GM23248 (cell line): ENCODE results near the gene HLA-DMA. TPM values are rescaled to one million over a fixed set of nuclear protein-coding genes. Genes with fewer than 3 reads are reported as not detected.

Source experiments
- DNase-seq: peaks from one replicate; pipeline ENCODE4 v3.0.0-alpha.2; 2015
- H2AFZ ChIP-seq: fragments of 200-600 bp; sonication (generic); 2 replicates; pipeline ENCODE4 v1.6.1; 2016; ENCODE audit warnings: antibody characterized with exemption
- H3F3A ChIP-seq: fragments of 200-600 bp; sonication (generic); 2 replicates; pipeline ENCODE4 v1.6.1; 2016; ENCODE audit warnings: mild to moderate bottlenecking, antibody characterized with exemption, mixed run types; ENCODE audit not compliant: insufficient read depth
- H3K27ac ChIP-seq: fragments of 200-600 bp; sonication (generic); 2 replicates; pipeline ENCODE4 v1.5.1; 2016; ENCODE audit warnings: mild to moderate bottlenecking
- H3K27me3 ChIP-seq: fragments of 200-600 bp; sonication (generic); replicated peaks from 2 replicates; pipeline ENCODE4 v1.6.1; 2016; ENCODE audit warnings: mild to moderate bottlenecking; ENCODE audit not compliant: insufficient read depth
- H3K36me3 ChIP-seq: fragments of 200-600 bp; sonication (generic); 2 replicates; pipeline ENCODE4 v1.6.1; 2016; ENCODE audit warnings: low read depth, mild to moderate bottlenecking
- H3K4me1 ChIP-seq: fragments of 200-600 bp; sonication (generic); 2 replicates; pipeline ENCODE4 v1.6.1; 2016; ENCODE audit warnings: mild to moderate bottlenecking; ENCODE audit not compliant: insufficient read depth
- H3K4me2 ChIP-seq: fragments of 200-600 bp; sonication (generic); one replicate; pipeline ENCODE4 v1.6.1; 2016; ENCODE audit warnings: mild to moderate bottlenecking; ENCODE audit not compliant: unreplicated experiment
- H3K4me3 ChIP-seq: fragments of 200-600 bp; sonication (generic); 2 replicates; pipeline ENCODE4 v1.5.1; 2016; ENCODE audit warnings: mild to moderate bottlenecking
- H3K79me2 ChIP-seq: fragments of 200-600 bp; sonication (generic); 2 replicates; pipeline ENCODE4 v1.6.1; 2016; ENCODE audit warnings: mild to moderate bottlenecking; ENCODE audit not compliant: insufficient read depth
- H3K9ac ChIP-seq: fragments of 200-600 bp; sonication (generic); 2 replicates; pipeline ENCODE4 v1.6.1; 2016; ENCODE audit warnings: mild to moderate bottlenecking
- H3K9me2 ChIP-seq: fragments of 200-600 bp; sonication (generic); 2 replicates; pipeline ENCODE4 v1.6.1; 2016; ENCODE audit warnings: mixed run types, mild to moderate bottlenecking, moderate library complexity; ENCODE audit not compliant: insufficient read depth
- H3K9me3 ChIP-seq: fragments of 200-600 bp; sonication (generic); one replicate; pipeline ENCODE4 v1.6.1; 2017; ENCODE audit warnings: low read depth
- H4K20me1 ChIP-seq: fragments of 200-600 bp; sonication (generic); 2 replicates; pipeline ENCODE4 v1.6.0; 2016; ENCODE audit not compliant: insufficient read depth
- EZH2 ChIP-seq: fragments of 200-600 bp; sonication (generic); IDR thresholded peaks from 2 replicates; pipeline ENCODE4 v1.6.1; 2018; ENCODE audit warnings: antibody characterized with exemption, mild to moderate bottlenecking; ENCODE audit not compliant: insufficient read depth, poor library complexity, severe bottlenecking
- EZH2phosphoT487 ChIP-seq: fragments of 200-600 bp; sonication (generic); IDR thresholded peaks from 2 replicates; pipeline ENCODE4 v1.6.1; 2018; ENCODE audit warnings: antibody characterized with exemption, moderate library complexity, mild to moderate bottlenecking, low read depth; ENCODE audit not compliant: insufficient read depth
- whole genome bisulfite sequencing, 2 experiments: methylation state at CpG; one replicate each; pipeline ENCODE4 v1.1.6; 2015 to 2017; ENCODE audit warnings: low lambda C conversion rate in 2 of 2, low coverage in 1 of 2; ENCODE audit errors: missing lambda C conversion rate in 2 of 2; 5-methylcytosine and 5-hydroxymethylcytosine counted together
- in situ Hi-C: fragments of 300-500 bp; cut with MboI; formaldehyde crosslinking; loops from 2 replicates; pipeline ENCODE4 v1.15.0; 2020
- polyA plus RNA-seq: library from polyadenylated mRNA; unstranded; fragments of >200 nt; fragmentation: Nextera tagmentation; extraction: Ambion mirVana; gene quantifications from 2 replicates; pipeline ENCODE4 v1.2.1, GENCODE V29; 2016
- total RNA-seq: library from RNA; depleted of rRNA; stranded (reverse); fragments of >200 nt; shearing (Covaris generic); gene quantifications from 2 replicates; pipeline ENCODE4 v1.2.3, GENCODE V29; 2014

The HLA-DMA gene
- total and polyA plus RNA-seq, 2 experiments from 2014 or later: 6.2 to 6.3 TPM

DNA sequence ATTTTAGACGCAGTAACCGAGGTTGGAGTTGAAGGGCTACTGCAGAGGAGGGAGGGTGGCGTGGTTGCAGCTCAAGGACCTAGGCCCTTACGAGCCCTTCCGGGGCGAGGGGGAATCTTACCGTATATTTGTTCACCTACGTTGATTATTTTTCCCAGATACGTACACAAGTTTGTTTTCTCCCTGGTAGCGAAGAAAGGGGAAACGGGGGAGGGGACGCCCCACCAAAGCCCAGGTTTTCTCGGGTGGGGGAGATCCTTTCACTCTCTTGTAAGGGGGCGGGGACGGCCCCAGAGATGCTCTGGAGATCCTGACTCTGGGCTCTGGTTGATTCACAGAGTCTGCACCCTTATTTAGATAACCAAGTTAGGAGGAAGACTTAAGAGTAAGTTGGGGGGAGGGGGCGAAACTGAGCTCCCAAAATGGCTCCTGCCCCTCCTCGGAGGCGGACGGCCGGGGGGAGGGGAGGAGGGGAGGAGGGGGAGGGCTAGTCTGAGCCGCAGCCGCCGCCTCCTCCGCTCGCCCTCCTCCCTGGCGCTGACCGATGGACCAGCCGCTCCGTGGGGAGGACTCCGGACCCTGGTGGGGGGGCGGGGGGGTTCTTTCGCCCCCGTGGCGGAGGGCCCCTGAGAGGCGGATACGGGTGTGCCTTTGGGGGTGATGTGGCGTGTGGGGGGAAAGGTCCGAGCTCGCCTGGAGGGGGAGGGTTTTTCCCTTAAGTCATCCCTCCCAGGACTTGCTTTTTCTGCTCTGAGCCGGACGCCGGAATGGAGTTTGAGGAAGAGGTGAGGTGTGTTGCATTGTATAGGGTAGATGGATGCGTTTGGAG, 17.7 kb upstream of the HLA-DMA start:
- Histone ChIP-seq H3K4me3 (peak overlapping the region; percentile 87), H3K9ac (peak overlapping the region; percentile 99), H3K27me3 (no peaks in the 10 kb centered on the region), H4K20me1 (peaks cover 29% of the 10 kb centered on the region), H3K9me3 (no peaks in the 10 kb centered on the region), H3F3A (peaks cover 46% of the 10 kb centered on the region), H3K36me3 (peaks cover 32% of the 10 kb centered on the region), H3K79me2 (peaks cover 62% of the 10 kb centered on the region), H3K4me2 (peak overlapping the region; percentile 96), H3K27ac (peak overlapping the region; percentile 100), H3K4me1 (peaks cover 21% of the 10 kb centered on the region), H2AFZ (no peak overlapping the region), H3K9me2 (no peaks in the 10 kb centered on the region)
- TF ChIP-seq EZH2phosphoT487 (no peak), EZH2 (no peak)
- DNase-seq: peak; percentile 94
- 2 to 3% methylated on average over 21 to 43 of the region's 43 CpGs for WGBS, 2 experiments
- in situ Hi-C loops: no loop called here

DNA sequence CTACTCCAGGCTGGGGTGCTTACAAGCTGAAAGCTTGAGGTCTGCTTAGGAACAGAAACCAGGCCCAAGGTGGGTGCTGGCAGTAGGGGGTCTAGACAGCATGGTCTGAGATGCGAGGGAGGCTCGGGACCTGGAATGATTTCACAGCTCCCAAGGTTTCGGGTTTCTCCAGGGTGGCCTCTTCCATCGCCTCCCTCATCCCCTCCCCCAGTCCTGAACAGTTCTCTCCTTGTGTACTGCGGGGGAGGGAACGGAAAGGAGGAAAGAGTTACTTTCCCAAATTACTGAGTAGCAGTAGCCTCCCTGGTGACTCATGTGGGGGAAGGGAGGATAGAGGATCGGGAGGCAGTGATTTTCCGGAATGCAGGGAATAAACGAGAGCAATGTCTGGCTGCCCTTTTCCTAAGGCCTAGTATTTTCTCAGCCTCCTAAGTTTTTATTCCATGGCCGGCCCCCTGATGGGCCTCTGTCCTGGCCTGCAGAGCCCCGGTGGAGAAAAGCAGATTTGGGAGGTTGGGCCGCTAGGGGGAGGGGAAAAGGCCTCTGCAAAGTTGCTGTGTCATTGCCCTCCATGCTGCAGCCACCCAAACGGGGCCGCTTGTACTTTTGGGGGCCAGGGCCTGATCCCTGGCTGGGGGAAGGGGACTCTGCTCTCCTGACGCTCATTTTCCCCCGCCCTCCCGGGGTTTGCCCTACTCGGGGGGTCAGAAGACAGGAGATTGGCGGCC, 17.0 kb upstream of the HLA-DMA start:
- peak; percentile 98 for DNase-seq
- H4K20me1 ChIP-seq: peaks cover 22% of the 10 kb centered on the region
- H3K79me2 ChIP-seq: peaks cover 62% of the 10 kb centered on the region
- in situ Hi-C loops: no loop called here
- WGBS, 2 experiments: 0 to 1% methylated on average over 17 to 19 of the region's 19 CpGs
- H3K27me3 ChIP-seq: no peaks in the 10 kb centered on the region
- H3K9ac ChIP-seq: peak overlapping the region; percentile 99
- no peaks in the 10 kb centered on the region for H3K9me3 ChIP-seq
- peaks cover 20% of the 10 kb centered on the region for H3K4me1 ChIP-seq
- H3K27ac ChIP-seq: peak overlapping the region; percentile 100
- H3K36me3 ChIP-seq: peaks cover 24% of the 10 kb centered on the region
- no peak for TF ChIP-seq EZH2phosphoT487
- no peak for TF ChIP-seq EZH2
- H3K4me3 ChIP-seq: peak overlapping the region; percentile 87
- peak overlapping the region; percentile 96 for H3K4me2 ChIP-seq
- H3K9me2 ChIP-seq: no peaks in the 10 kb centered on the region
- peaks cover 38% of the 10 kb centered on the region for H3F3A ChIP-seq
- no peak overlapping the region for H2AFZ ChIP-seq

DNA sequence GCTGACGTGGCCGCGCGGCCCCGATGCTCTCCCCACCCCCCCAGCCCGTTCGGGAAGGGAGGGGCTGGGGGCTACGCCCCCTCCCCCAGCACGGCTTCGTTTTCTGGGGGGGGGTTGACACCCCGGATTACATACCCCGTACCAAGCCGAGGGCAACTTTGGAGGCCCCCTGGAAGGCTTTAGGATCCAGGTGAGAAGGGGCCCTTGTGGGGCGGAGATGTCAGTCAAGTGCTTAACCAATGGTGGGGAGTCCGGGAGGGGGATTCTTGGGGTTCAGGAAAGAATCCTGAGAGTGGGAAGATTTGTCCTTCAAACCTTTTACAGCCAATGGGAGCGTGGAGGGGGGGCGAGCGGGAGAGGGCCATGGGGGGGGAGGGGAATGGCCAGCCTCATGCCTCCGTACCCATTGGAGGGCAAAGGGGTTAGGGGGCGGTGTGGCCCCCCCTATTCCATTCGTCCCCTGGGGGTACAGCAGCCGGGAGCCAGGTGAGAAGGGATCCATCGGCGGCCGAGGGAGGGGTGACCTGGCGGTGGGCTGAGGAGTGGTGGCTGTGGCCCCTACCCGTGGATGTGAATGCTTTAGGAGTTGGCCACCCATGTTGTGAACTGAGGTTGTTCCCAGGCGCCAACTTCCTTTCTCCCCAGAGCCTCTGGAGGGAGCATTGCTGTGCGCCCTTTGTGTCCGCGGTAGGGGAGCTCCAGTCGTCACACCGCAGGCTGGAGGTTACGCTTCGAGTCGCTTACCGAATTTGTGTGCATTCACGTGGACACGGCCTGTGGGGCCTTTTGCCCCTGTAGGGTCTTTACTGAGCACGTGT, 16.2 kb upstream of the HLA-DMA start:
- peaks cover 20% of the 10 kb centered on the region for H3K4me1 ChIP-seq
- no peak for TF ChIP-seq EZH2
- TF ChIP-seq EZH2phosphoT487: no peak
- no peaks in the 10 kb centered on the region for H3K9me2 ChIP-seq
- in situ Hi-C loops: no loop called here
- H3K9ac ChIP-seq: peak overlapping the region; percentile 99
- peak overlapping the region; percentile 100 for H3K27ac ChIP-seq
- H3K4me2 ChIP-seq: peak overlapping the region; percentile 96
- H3K4me3 ChIP-seq: peak overlapping the region; percentile 87
- H3K27me3 ChIP-seq: no peaks in the 10 kb centered on the region
- peaks cover 62% of the 10 kb centered on the region for H3K79me2 ChIP-seq
- peaks cover 14% of the 10 kb centered on the region; the same call in 1 of the 2 replicates for H4K20me1 ChIP-seq
- WGBS, 2 experiments: 1% methylated on average over 23 to 38 of the region's 40 CpGs
- H2AFZ ChIP-seq: no peak overlapping the region
- H3F3A ChIP-seq: peaks cover 31% of the 10 kb centered on the region
- H3K9me3 ChIP-seq: no peaks in the 10 kb centered on the region
- peaks cover 16% of the 10 kb centered on the region; the same call in 1 of the 2 replicates for H3K36me3 ChIP-seq
- DNase-seq: peak; percentile 91
